ENCODE data around the gene ADAM8. TPM values are rescaled to one million over a fixed set of nuclear protein-coding genes. Genes with fewer than 3 reads are reported as not detected.

The ADAM8 gene
- total RNA-seq, 4 donors from 2014 or later = 5.4 to 12.4 (median 6.4) TPM

DNA sequence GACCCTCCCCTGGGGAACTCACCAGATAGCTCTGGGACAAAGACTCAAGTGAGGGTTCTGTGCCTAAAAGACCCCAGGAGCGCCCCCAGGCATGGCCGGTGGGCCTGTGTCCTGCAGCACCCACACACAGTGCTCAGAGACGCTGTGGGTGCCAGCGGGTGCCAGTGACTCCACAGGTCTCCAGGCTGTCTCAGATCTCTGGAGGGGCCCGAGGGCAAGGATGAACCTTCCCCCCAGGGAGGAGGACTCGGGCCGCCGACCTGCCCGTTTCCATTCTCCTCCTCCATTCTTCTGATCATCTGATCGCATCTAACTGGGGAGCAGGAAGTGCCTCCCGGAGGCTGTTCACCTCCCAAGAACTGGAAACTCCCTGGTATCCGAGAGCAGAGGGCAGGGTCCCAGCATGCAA is 980 bp downstream of the ADAM8 start:
- TF ChIP-seq POLR2A (IDR thresholded peaks at IDR 0.05) = no peak
- TF ChIP-seq, protein P1, sequence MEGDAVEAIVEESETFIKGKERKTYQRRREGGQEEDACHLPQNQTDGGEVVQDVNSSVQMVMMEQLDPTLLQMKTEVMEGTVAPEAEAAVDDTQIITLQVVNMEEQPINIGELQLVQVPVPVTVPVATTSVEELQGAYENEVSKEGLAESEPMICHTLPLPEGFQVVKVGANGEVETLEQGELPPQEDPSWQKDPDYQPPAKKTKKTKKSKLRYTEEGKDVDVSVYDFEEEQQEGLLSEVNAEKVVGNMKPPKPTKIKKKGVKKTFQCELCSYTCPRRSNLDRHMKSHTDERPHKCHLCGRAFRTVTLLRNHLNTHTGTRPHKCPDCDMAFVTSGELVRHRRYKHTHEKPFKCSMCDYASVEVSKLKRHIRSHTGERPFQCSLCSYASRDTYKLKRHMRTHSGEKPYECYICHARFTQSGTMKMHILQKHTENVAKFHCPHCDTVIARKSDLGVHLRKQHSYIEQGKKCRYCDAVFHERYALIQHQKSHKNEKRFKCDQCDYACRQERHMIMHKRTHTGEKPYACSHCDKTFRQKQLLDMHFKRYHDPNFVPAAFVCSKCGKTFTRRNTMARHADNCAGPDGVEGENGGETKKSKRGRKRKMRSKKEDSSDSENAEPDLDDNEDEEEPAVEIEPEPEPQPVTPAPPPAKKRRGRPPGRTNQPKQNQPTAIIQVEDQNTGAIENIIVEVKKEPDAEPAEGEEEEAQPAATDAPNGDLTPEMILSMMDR (IDR thresholded peaks at IDR 0.05) = peak in 1 of 6 experiments; percentile 17
- DNase-seq = peak in 1 of 3 donors; percentile 49
- peaks cover 0 to 51% (median 29%) of the 10 kb centered on the region in 4 donors for H3K4me1 ChIP-seq
- H3K27ac ChIP-seq = peak overlapping the region; percentile 42 to 85 (median 58)
- H3K4me3 ChIP-seq = peak overlapping the region; percentile 41 to 61 (median 48)
- peaks cover 0 to 7% of the 10 kb centered on the region in 2 donors for H3K27me3 ChIP-seq
- no peaks in the 10 kb centered on the region for H3K9me3 ChIP-seq
- peaks cover 0 to 18% (median 0%) of the 10 kb centered on the region in 3 donors for H3K36me3 ChIP-seq

DNA sequence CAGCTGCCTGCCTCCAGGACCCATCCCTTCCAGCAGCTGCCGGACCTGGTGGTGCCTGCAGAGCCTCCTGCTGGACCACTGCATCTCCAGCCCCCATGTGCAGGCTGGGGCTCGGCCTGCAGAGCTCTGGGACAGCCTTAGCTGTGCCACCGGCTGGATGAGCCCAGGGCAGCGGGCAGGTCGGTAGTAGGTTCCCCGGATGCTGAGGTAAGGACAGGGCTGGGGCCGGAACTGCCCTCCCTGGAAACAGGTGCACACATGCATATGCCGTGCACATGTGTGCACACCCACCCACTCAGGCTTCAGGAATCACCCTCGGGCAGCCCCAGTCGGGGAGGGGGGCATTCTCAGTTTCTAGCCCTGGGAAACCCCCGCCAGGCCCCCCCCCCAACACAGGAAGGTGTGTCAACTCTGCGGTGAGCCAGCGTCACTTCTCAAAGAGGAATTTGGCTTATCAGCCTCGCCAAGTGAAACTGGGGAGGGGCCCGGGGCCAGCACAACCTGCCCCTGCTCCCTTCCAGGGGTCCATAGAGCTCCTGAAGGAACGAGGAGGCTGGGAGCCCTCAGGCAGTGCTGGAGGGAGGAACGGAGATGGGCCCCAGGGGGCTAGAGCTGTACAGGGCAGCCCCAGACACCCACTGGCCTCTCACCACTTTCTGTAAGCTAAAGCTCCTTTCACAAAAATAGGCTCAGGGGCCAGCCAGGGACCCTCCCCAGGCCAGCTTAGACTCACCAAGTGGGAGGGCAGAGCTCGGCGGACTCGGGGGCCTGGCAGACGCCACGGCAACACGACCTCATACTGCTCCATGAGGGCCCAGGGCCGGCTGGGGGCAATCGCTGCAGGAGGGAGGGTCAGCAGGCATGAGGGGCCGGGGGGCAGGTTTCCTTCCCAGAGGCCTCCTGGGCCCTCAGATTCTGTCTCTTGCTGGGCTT is 1.7 kb downstream of the ADAM8 start:
- Histone ChIP-seq H3K9me3 (no peaks in the 10 kb centered on the region), H3K27me3 (peaks cover 0 to 7% of the 10 kb centered on the region in 2 donors), H3K36me3 (peaks cover 0 to 11% (median 0%) of the 10 kb centered on the region in 3 donors), H3K4me1 (peaks cover 0 to 51% (median 29%) of the 10 kb centered on the region in 4 donors), H3K4me3 (peak overlapping the region; percentile 41 to 61 (median 48)), H3K27ac (peak overlapping the region; percentile 42 to 85 (median 58))
- DNase-seq = peak in 2 of 3 donors; percentile 84 to 87
- TF ChIP-seq POLR2A (IDR thresholded peaks at IDR 0.05) = no peak
- TF ChIP-seq, protein P1 (IDR thresholded peaks at IDR 0.05) = no peak

DNA sequence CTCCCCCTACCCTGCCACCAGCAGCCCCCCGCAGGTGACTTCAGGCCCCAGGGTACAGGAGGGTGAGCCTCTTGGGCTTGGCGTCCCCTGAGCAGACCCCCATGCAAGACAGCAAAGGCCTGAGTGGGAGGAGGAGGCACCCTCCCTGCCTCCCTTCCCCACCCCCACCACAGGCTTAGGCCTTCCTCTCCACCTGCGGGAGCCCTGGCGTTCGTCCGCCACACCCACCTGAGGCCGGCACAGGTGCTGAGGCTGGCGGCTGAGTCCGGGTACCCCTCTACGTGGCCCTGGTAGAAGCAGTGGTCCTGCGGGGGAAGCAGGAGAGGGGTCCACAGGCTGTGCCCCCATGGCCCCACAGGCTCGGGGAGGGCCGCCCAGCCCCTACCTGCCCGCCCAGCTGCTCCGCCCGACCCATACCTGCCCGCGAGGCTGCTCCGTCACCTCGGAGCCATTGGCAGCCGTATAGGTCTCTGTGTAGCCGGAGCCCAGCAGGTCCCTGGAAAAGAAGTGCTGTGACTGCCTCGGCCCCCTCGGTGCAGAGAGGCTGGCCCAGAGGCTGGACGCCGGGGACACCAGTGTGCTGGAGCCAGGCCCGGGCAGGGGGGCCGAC is 3.0 kb downstream of the ADAM8 start:
- no peak for DNase-seq
- H3K4me1 ChIP-seq = peaks cover 0 to 42% (median 24%) of the 10 kb centered on the region in 4 donors
- H3K36me3 ChIP-seq = peaks cover 0 to 5% (median 0%) of the 10 kb centered on the region in 3 donors
- H3K4me3 ChIP-seq = no peak overlapping the region
- H3K27me3 ChIP-seq = peaks cover 0 to 7% of the 10 kb centered on the region in 2 donors
- H3K27ac ChIP-seq = no peak overlapping the region
- TF ChIP-seq, protein P1 (IDR thresholded peaks at IDR 0.05) = no peak
- no peak for TF ChIP-seq POLR2A (IDR thresholded peaks at IDR 0.05)
- H3K9me3 ChIP-seq = no peaks in the 10 kb centered on the region

DNA sequence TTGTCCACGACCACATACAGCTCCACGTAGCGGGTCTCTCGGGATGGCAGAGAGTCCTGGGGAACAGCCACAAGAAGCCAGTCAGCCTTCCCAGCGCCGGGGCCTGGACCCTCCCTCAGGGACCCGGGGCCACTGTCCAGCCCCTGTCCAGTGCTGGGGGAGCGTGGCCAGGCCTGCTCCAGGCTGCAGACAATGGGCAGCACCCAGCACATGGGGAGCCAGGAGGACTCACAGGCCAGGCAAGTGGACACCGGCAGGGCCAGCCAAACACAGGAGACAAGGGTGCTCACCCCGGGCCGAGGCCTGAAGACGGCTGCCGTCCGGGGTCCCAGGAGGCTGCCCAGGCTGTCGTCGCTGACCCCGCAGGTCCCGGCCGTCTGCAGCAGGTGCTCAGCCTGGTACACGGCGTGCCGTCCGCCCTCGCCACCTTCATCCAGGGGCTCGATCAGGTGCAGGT is 3.7 kb downstream of the ADAM8 start:
- H3K27me3 ChIP-seq = peaks cover 0 to 7% of the 10 kb centered on the region in 2 donors
- H3K4me3 ChIP-seq = no peak overlapping the region
- no peak for TF ChIP-seq POLR2A (IDR thresholded peaks at IDR 0.05)
- TF ChIP-seq, protein P1 (IDR thresholded peaks at IDR 0.05) = no peak
- H3K36me3 ChIP-seq = peaks cover 0 to 5% (median 0%) of the 10 kb centered on the region in 3 donors
- DNase-seq = no peak
- peaks cover 0 to 35% (median 22%) of the 10 kb centered on the region in 4 donors for H3K4me1 ChIP-seq
- H3K27ac ChIP-seq = no peak overlapping the region
- no peaks in the 10 kb centered on the region for H3K9me3 ChIP-seq

DNA sequence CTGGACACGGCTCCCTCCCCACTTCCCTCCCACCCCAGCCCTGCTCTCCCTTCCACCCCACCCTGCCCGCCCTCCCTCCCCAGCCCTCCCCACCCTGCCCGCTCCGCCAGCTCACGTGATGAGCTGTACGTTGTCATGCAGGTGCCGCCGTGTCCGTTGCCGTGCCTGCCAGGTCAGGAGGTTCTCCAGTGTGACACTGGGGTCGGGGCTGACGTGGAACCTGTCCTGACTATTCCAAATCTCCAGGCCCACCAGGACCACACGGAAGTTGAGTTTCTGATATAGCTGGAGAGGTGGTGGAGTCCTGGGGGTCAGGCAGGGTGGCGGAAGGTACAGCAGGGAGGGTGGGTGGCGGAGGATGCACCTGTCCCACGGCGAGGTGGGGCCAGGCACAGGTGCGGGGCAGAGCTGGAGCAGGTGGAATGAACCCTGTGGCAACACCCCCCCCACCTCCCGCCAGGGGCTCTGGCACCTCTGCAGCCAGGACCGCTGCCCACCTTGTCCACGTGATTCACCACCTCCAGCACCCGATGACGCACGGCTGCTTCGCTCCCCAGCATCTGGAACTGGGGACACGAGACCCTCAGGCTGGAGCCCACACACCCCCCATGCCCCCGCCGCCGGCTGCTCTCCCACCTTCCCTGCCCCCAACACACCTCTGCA is 4.2 kb downstream of the ADAM8 start:
- Histone ChIP-seq H3K4me3 (no peak overlapping the region), H3K9me3 (no peaks in the 10 kb centered on the region), H3K27me3 (peaks cover 0 to 7% of the 10 kb centered on the region in 2 donors), H3K36me3 (peaks cover 0 to 5% (median 0%) of the 10 kb centered on the region in 3 donors), H3K27ac (no peak overlapping the region), H3K4me1 (peaks cover 0 to 30% (median 17%) of the 10 kb centered on the region in 4 donors)
- TF ChIP-seq, protein P1 (IDR thresholded peaks at IDR 0.05) = no peak
- TF ChIP-seq POLR2A (IDR thresholded peaks at IDR 0.05) = no peak
- DNase-seq = no peak
